HG03442 (cell line): Measurements from ENCODE around the gene COPS3.

Experiments used
- ATAC-seq: cut with Tn5 transposase; IDR thresholded peaks from one replicate; pipeline ENCODE4 v1.9.1; 2021; ENCODE audit warnings: mild to moderate bottlenecking, moderate library complexity; ENCODE audit not compliant: unreplicated experiment

COPS3 gene

DNA sequence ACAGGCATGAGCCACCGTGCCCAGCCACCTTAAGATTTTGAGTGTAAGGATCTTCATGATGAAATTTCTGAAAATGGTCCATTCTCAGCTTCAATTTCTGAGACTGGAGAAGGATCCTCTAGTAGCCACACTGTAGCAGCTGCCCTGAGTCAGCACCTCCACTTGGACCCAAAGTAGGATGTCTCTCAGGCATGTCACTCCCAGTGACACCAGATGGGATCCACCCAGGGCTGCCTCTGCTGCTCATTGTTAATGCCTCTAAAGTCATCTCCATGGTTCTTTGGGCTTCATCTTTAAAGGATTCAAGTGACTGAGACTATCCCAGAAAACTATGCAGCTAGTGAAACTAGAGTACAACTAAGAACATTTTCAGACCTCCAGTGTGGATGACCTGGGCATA is 82.8 kb downstream of the COPS3 start:
- no peak for ATAC-seq

DNA sequence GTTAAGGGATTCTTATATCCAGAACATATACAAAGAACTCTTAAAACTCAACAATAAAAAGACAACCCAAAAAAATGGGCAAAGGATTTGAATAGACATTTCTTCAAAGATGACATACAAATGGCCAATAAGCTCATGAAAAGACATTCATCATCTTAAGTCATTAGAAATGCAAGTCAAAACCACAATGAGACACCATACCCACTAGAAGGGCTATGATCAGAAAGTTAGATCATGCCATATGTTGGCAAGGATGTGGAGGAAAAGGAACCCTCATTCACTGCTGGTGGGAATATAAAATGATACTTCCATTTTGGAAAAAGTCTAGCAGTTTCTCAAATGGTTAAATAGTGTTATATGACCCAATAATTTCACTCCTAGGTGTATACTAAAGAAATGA is 84.3 kb downstream of the COPS3 start:
- ATAC-seq = no peak
